ENCODE measurements around the gene ACAA2. TPM values are rescaled to one million over a fixed set of nuclear protein-coding genes. Genes with fewer than 3 reads are reported as not detected.

Gene ACAA2
- polyA plus RNA-seq, 2 of the 4 experiments (the other 2 are of a cell fraction) = 30.9 to 47.5 TPM

DNA sequence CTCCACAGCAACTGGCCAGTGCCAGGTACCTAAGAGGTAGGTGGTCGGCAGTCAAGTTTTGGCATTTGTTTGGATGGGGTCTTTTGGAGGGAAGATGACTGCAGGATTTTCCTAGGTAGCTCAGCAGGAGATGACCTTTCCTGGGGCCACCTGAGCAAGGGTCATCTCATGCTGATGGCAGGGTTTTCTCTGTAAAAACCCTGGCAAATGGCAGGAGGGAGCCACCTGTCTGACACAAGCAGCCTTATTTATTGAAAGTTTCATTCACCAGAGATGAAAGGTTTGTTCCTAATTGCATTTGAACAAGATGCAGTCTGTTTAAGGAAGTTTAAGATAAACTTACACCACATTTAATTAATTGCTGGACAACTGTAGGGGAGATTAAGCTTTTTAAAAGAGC lies 31.6 kb upstream of the ACAA2 start:
- Histone ChIP-seq H3K4me2 (no peak overlapping the region), H3K9me3 (no peaks in the 10 kb centered on the region), H3K27ac (no peak overlapping the region), H3K4me3 (no peak overlapping the region), H3K4me1 (peaks cover 18% of the 10 kb centered on the region)
- ATAC-seq (no peak), DNase-seq (ENCODE audit: low read depth in 1 of 2, low spot score in 1 of 2) (no peak), FAIRE-seq (no peak)
- TF ChIP-seq TFCP2L1 (CRISPR knock-in tag; IDR thresholded peaks at IDR 0.05) (no peak), ZSCAN20 (CRISPR knock-in tag; IDR thresholded peaks at IDR 0.05) (no peak), JUN (IDR thresholded peaks at IDR 0.05) (no peak)
- TF ChIP-seq, protein P1, sequence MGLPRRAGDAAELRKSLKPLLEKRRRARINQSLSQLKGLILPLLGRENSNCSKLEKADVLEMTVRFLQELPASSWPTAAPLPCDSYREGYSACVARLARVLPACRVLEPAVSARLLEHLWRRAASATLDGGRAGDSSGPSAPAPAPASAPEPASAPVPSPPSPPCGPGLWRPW (IDR thresholded peaks at IDR 0.05) = no peak
- POLR2A ChIA-PET = interaction anchor here (0.7 kb wide), 1 partner anchor 11 kb away, joined by 3 read pairs; no protein-coding TSS in a partner anchor
- CTCF ChIA-PET = interaction anchor here (1.5 to 3.5 kb wide), 2 partner anchors 14 to 16 kb away, joined by 3 to 17 read pairs; no protein-coding TSS in a partner anchor
- WGBS (ENCODE audit: missing lambda C conversion rate) = 80% methylated on average over 1 of the region's 1 CpG

DNA sequence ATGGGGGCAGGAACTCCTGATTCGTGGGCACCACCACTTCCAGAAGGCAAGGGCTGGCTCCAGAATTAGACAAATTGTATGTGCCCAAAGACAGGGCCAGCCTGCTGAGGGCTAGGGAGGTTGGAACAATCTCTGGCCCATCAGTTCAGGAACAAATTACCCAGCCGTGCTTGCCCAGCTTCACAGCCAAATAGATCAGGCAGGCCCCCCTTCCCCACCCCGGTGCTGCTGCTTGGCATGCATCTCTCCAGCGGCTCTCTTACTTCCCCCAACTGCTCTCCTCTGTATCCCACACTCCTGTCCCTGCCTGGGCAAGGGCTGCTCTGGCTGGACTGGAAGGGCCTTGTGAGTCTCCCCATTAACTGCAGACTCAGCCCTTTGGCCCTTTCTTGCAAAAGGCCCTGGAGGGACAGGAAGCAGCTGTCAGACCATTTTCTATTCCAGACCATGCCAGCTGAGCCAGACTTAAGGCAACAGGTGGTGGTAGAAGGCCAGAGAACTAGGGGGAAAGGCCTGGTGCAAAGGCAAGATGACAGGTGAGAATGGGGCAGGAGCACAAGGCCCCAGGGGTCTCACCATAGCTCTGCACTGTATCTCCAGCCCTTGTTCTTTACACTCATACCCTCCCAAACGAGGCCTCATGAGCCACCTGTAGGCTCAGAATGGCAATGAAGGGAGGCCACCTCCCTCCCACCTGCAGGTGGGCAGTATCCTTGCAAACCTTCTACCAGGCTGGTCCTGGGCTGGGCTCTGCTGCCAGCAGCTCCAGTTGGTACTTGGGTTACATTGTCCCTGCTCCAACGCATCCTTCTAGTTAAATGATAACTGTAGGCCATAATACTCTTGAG lies 30.7 kb upstream of the ACAA2 start:
- ATAC-seq (no peak), FAIRE-seq (no peak), DNase-seq (ENCODE audit: low read depth in 1 of 2, low spot score in 1 of 2) (no peak)
- H3K4me2 ChIP-seq = no peak overlapping the region
- H3K4me1 ChIP-seq = peaks cover 16% of the 10 kb centered on the region
- ChIA-PET POLR2A (interaction anchor here (0.7 kb wide), 1 partner anchor 10 kb away, joined by 3 read pairs; no protein-coding TSS in a partner anchor), CTCF (interaction anchor here (1.5 to 3.5 kb wide), 3 partner anchors 15 to 333 kb away, joined by 3 to 17 read pairs (median 6); no protein-coding TSS in a partner anchor)
- WGBS (ENCODE audit: missing lambda C conversion rate) = 80% methylated on average over 6 of the region's 6 CpGs
- no peak overlapping the region for H3K4me3 ChIP-seq
- no peaks in the 10 kb centered on the region for H3K9me3 ChIP-seq
- H3K27ac ChIP-seq = no peak overlapping the region
- TF ChIP-seq BHLHE40 (IDR thresholded peaks at IDR 0.05; ENCODE audit: low read depth, low read length) = no peak
- TF ChIP-seq, protein P2, sequence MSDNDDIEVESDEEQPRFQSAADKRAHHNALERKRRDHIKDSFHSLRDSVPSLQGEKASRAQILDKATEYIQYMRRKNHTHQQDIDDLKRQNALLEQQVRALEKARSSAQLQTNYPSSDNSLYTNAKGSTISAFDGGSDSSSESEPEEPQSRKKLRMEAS (IDR thresholded peaks at IDR 0.05) = no peak
- no peak for TF ChIP-seq JUN (IDR thresholded peaks at IDR 0.05)
- TF ChIP-seq HEYL (CRISPR knock-in tag; IDR thresholded peaks at IDR 0.05) = no peak
- TF ChIP-seq, protein P3, sequence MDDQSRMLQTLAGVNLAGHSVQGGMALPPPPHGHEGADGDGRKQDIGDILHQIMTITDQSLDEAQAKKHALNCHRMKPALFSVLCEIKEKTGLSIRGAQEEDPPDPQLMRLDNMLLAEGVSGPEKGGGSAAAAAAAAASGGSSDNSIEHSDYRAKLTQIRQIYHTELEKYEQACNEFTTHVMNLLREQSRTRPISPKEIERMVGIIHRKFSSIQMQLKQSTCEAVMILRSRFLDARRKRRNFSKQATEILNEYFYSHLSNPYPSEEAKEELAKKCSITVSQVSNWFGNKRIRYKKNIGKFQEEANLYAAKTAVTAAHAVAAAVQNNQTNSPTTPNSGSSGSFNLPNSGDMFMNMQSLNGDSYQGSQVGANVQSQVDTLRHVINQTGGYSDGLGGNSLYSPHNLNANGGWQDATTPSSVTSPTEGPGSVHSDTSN (IDR thresholded peaks at IDR 0.05) = no peak
- TF ChIP-seq, protein P4, sequence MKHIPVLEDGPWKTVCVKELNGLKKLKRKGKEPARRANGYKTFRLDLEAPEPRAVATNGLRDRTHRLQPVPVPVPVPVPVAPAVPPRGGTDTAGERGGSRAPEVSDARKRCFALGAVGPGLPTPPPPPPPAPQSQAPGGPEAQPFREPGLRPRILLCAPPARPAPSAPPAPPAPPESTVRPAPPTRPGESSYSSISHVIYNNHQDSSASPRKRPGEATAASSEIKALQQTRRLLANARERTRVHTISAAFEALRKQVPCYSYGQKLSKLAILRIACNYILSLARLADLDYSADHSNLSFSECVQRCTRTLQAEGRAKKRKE (CRISPR knock-in tag; IDR thresholded peaks at IDR 0.05; ENCODE audit: low read depth) = no peak
- no peak for TF ChIP-seq ZNF302 (CRISPR knock-in tag; IDR thresholded peaks at IDR 0.05)
- TF ChIP-seq TFCP2L1 (CRISPR knock-in tag; IDR thresholded peaks at IDR 0.05) = no peak
- TF ChIP-seq, protein P5, sequence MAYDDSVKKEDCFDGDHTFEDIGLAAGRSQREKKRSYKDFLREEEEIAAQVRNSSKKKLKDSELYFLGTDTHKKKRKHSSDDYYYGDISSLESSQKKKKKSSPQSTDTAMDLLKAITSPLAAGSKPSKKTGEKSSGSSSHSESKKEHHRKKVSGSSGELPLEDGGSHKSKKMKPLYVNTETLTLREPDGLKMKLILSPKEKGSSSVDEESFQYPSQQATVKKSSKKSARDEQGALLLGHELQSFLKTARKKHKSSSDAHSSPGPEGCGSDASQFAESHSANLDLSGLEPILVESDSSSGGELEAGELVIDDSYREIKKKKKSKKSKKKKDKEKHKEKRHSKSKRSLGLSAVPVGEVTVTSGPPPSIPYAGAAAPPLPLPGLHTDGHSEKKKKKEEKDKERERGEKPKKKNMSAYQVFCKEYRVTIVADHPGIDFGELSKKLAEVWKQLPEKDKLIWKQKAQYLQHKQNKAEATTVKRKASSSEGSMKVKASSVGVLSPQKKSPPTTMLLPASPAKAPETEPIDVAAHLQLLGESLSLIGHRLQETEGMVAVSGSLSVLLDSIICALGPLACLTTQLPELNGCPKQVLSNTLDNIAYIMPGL (CRISPR knock-in tag; IDR thresholded peaks at IDR 0.05; ENCODE audit: borderline replicate concordance) = no peak
- TF ChIP-seq, protein P1 (IDR thresholded peaks at IDR 0.05) = no peak
- TF ChIP-seq EHMT2 (IDR thresholded peaks at IDR 0.05; ENCODE audit: low read depth) = no peak

DNA sequence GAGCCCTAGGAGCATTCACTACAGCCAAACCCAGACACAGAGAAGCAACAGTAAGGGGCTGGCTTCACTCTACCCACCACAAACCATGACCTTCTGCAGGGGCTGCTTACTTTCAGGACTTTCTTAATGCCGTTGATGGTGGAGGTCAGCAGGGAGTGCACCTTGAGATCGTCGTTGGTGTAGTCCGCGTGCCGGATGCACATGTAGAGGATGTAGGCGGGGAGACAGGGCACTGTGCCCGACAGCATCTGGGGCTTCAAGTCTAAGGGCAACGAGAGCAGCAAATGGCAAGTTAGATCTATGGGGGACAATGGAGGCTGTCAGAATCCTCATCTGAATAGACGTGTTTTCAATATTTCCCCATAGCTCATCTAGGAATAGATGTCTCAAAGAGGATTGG lies 29.8 kb upstream of the ACAA2 start:
- H3K9me3 ChIP-seq = no peaks in the 10 kb centered on the region
- DNase-seq (ENCODE audit: low read depth in 1 of 2, low spot score in 1 of 2) = no peak
- TF ChIP-seq ZSCAN20 (CRISPR knock-in tag; IDR thresholded peaks at IDR 0.05) (no peak), GATA3 (IDR thresholded peaks at IDR 0.05; ENCODE audit: borderline replicate concordance) (no peak)
- TF ChIP-seq, protein P4 (CRISPR knock-in tag; IDR thresholded peaks at IDR 0.05; ENCODE audit: low read depth) = no peak
- TF ChIP-seq, protein P2 (IDR thresholded peaks at IDR 0.05) = no peak
- ATAC-seq = no peak
- no peak for FAIRE-seq
- ChIA-PET CTCF (interaction anchor here (1.9 kb wide), 1 partner anchor 333 kb away, joined by 6 read pairs; no protein-coding TSS in a partner anchor), POLR2A (no interaction called here)
- H3K4me3 ChIP-seq = no peak overlapping the region
- no peak overlapping the region for H3K4me2 ChIP-seq
- 92% methylated on average over 6 of the region's 10 CpGs for WGBS (ENCODE audit: missing lambda C conversion rate)
- H3K27ac ChIP-seq = no peak overlapping the region
- H3K4me1 ChIP-seq = peaks cover 16% of the 10 kb centered on the region

Measured in A549 (cell line).